ENCODE data around the gene CACNA2D4.

The CACNA2D4 gene

DNA sequence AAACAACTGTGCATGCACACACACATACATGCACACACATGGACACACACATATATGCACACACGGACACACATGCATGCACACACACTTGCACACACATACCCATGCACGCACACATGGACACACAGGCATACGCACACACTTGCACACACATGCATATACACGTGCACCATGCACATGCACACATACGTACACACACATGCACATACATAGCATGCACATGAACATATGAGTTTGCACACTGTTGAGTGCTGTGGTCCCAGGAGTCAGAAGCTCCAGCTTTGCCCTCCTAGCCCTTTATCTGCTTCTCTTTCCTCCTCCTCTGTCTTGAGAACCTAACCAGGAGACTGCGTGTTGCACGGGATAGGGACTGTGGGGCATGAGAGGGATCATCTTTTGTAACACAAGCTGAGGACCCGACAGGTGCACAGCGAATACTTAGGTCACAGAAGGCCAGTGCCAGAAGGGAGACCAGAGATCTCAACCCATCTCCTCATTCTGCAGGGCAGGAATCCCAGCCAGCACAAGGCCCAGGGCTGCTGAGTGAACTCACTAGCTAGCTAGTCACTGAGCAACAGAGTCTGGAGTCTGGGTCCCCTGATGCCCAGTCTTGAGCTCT lies 101.6 kb downstream of the CACNA2D4 start:
- no peak for DNase-seq
- Histone ChIP-seq H3K27ac (no peak overlapping the region), H3K4me1 (peaks cover 0 to 7% (median 2%) of the 10 kb centered on the region in 4 donors), H3K27me3 (peaks cover 0 to 30% of the 10 kb centered on the region in 2 donors), H3K4me3 (no peak overlapping the region), H3K9me3 (no peaks in the 10 kb centered on the region), H3K36me3 (no peaks in the 10 kb centered on the region)
- intact Hi-C loops (cut with DNase I; ENCODE audit: low total_unique reads), result loop anchor here (10.0 kb wide), 1 partner anchor 98 kb away; the partner anchor contains the start of gene CACNA2D4
- TF ChIP-seq, protein P1, sequence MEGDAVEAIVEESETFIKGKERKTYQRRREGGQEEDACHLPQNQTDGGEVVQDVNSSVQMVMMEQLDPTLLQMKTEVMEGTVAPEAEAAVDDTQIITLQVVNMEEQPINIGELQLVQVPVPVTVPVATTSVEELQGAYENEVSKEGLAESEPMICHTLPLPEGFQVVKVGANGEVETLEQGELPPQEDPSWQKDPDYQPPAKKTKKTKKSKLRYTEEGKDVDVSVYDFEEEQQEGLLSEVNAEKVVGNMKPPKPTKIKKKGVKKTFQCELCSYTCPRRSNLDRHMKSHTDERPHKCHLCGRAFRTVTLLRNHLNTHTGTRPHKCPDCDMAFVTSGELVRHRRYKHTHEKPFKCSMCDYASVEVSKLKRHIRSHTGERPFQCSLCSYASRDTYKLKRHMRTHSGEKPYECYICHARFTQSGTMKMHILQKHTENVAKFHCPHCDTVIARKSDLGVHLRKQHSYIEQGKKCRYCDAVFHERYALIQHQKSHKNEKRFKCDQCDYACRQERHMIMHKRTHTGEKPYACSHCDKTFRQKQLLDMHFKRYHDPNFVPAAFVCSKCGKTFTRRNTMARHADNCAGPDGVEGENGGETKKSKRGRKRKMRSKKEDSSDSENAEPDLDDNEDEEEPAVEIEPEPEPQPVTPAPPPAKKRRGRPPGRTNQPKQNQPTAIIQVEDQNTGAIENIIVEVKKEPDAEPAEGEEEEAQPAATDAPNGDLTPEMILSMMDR (IDR thresholded peaks at IDR 0.05), result no peak

DNA sequence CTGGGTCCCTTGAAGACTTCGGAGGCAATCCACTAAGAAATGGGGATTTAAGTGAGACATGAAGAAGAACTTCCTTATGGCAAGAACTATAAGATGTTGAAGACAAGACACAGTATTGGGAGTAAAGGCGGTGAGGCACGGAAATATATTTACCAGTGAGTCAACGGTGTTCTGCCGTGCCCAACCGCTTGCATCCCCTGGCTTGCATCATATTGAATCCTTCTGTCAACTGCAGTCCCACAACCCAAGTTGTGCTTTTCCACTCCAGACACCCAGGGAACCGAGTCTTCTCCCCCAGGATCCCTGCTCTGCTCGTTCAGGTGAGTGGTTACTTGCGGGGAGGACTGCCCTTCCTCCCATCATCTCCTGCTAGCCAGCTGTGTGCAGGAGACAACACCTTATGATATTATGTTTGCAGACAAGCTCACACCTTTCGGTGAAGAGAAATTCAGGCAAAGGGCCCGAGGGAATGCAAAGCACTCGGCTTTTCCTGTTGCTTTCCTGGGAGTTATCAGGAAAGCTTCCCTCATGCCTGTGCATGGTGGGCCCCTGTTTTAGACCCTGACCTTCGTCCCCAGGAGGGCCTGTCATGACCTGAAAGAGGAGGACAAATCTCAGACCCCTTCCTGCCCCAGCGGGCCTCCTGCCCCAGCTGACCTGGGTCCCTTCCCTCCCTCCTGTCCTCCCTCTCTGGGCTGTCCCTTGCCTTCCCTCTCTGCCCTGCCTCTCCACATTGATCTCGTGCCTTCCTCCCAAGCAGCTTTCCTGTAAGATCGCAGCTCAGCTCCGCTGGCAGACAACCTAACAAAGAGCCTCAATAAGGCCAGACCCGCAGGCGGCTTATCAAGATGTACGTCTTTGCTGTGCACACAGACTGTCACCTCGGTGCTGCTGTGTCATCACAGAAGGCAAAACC lies 102.4 kb downstream of the CACNA2D4 start:
- DNase-seq, result no peak

DNA sequence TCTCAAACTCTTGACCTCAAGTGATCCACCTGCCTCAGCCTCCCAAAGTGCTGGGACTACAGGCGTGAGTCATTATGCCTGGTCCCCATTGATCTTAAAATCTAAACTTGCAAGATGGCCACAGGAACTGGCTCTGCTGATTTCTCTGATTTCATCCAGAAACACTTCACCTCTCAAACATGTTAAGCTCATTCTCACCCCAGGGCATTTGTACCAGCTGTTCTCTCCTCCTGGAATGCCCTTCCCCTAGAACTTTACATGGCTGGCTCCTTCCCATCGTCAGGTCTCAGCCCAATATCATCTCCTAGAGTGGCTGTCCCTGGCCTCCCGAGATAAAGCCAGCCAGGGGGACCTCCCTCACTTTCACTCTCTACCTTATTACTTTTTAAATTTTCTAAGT lies 103.3 kb downstream of the CACNA2D4 start:
- no peak overlapping the region for H3K27ac ChIP-seq
- no peaks in the 10 kb centered on the region for H3K9me3 ChIP-seq
- TF ChIP-seq, protein P1 (IDR thresholded peaks at IDR 0.05), result no peak
- DNase-seq, result no peak
- peaks cover 0 to 12% of the 10 kb centered on the region in 2 donors for H3K27me3 ChIP-seq
- intact Hi-C loops (cut with DNase I; ENCODE audit: low total_unique reads), result loop anchor here (10.0 kb wide), 1 partner anchor 100 kb away; the partner anchor contains the start of gene CACNA2D4
- no peaks in the 10 kb centered on the region for H3K36me3 ChIP-seq
- no peak overlapping the region for H3K4me3 ChIP-seq
- H3K4me1 ChIP-seq, result peaks cover 0 to under 1% (median 0%) of the 10 kb centered on the region in 4 donors

More for the DNA sequence above, 102.4 kb downstream of the CACNA2D4 start:
- Histone ChIP-seq H3K27ac (no peak overlapping the region), H3K4me3 (no peak overlapping the region), H3K4me1 (peaks cover 0 to 7% (median 2%) of the 10 kb centered on the region in 4 donors), H3K36me3 (no peaks in the 10 kb centered on the region), H3K9me3 (no peaks in the 10 kb centered on the region), H3K27me3 (peaks cover 0 to 22% of the 10 kb centered on the region in 2 donors)
- intact Hi-C loops (cut with DNase I; ENCODE audit: low total_unique reads), result loop anchor here (10.0 kb wide), 1 partner anchor 99 kb away; the partner anchor contains the start of gene CACNA2D4
- TF ChIP-seq, protein P1 (IDR thresholded peaks at IDR 0.05), result no peak

DNA sequence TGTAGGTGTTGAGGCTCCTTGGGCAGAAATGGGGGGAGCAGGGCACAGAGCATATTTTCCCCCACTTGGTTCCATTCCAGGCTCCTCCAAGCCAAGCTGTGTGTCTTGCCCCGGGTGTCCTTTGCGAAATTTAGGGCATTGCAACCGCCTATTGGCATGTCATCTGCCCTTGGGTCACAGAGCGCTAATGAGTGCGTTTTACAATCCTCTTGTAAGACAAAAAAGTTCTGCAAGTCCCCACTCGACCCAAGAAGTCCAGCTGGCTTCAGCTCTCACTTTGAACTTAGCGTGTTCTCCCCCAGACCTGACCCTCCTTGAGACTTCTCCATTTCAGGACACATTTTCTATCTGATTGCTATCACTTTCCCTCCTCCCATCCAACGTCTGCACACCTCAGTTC lies 104.2 kb downstream of the CACNA2D4 start:
- Histone ChIP-seq H3K9me3 (no peaks in the 10 kb centered on the region), H3K4me3 (no peak overlapping the region), H3K36me3 (no peaks in the 10 kb centered on the region), H3K27ac (no peak overlapping the region), H3K27me3 (peaks cover 0 to 4% of the 10 kb centered on the region in 2 donors), H3K4me1 (no peaks in the 10 kb centered on the region)
- TF ChIP-seq, protein P1 (IDR thresholded peaks at IDR 0.05), result no peak
- DNase-seq, result no peak
- intact Hi-C loops (cut with DNase I; ENCODE audit: low total_unique reads), result loop anchor here (10.0 kb wide), 1 partner anchor 101 kb away; the partner anchor contains the start of gene CACNA2D4

DNA sequence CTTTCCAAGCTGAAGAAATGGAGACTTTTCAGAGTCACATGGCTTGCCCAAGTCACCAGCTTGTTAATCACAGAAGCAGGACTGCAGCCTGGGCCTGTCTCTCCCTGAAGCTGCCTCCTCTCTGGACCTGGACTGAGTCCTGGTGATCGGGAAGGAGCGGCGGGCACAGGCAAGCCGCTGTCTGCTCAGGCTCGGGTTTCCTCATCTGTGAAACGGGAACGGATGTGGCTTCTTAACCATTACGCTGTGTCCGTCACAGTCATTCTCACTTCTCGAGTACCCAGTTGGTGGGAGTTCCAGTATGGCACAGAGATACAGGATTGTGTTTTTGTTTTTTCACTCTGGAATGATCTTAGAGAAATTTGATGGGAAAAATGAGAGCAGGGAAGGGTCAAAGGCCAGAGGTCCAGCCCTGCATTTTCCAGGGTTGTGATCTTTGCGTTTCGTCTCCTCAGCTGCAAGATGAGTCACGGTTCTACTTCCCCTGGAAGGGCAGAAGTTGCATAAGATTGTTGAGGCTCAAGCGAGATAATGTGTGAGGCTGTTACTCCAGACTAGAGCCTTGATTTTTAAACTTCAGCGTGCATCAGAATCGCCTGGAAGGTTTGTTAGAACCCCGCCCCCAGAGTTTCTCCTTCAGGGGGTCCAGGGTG lies 105.7 kb downstream of the CACNA2D4 start:
- no peaks in the 10 kb centered on the region for H3K9me3 ChIP-seq
- no peaks in the 10 kb centered on the region for H3K4me1 ChIP-seq
- H3K27ac ChIP-seq, result no peak overlapping the region
- no peak overlapping the region for H3K4me3 ChIP-seq
- DNase-seq, result no peak
- no peaks in the 10 kb centered on the region for H3K27me3 ChIP-seq
- intact Hi-C loops (cut with DNase I; ENCODE audit: low total_unique reads), result loop anchor here (10.0 kb wide), 1 partner anchor 102 kb away; the partner anchor contains the start of gene CACNA2D4
- TF ChIP-seq, protein P1 (IDR thresholded peaks at IDR 0.05), result no peak
- H3K36me3 ChIP-seq, result no peaks in the 10 kb centered on the region
